ENCODE measurements around the gene MAP6. TPM values are rescaled to one million over a fixed set of nuclear protein-coding genes. Genes with fewer than 3 reads are reported as not detected.

MAP6 gene
- total RNA-seq, 1 donor from 2014 or later: not detected

DNA sequence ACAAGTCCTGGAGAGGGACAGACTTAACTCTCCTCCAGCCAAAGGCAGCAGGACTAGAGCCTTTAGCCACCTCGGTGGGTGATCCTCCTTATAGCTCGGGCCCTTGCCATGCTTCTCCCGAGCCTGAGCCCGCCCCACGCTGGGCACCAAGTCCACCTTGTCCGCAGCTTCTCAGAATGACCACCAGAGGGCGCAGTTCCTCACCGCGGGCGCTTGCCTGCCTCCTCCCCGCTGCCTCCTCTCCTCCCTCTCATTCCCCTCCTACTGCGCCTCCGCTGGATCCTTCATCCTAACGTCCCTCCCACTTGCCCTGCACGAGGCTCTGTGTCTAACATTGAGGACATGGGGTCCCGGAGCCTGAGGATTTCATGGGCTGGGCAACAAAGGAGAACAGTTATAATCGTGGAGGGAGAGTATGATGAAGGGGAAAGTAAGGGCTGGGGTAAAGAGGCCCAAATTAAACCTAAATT, 37.5 kb upstream of the MAP6 start:
- Histone ChIP-seq H3K36me3 (ENCODE audit: control insufficient read depth, insufficient read depth, low read length) (no peaks in the 10 kb centered on the region), H3K27me3 (ENCODE audit: control insufficient read depth, insufficient read depth, low read length) (no peaks in the 10 kb centered on the region), H3K4me3 (ENCODE audit: low read depth, low read length) (no peak overlapping the region)
- TF ChIP-seq, protein P1, sequence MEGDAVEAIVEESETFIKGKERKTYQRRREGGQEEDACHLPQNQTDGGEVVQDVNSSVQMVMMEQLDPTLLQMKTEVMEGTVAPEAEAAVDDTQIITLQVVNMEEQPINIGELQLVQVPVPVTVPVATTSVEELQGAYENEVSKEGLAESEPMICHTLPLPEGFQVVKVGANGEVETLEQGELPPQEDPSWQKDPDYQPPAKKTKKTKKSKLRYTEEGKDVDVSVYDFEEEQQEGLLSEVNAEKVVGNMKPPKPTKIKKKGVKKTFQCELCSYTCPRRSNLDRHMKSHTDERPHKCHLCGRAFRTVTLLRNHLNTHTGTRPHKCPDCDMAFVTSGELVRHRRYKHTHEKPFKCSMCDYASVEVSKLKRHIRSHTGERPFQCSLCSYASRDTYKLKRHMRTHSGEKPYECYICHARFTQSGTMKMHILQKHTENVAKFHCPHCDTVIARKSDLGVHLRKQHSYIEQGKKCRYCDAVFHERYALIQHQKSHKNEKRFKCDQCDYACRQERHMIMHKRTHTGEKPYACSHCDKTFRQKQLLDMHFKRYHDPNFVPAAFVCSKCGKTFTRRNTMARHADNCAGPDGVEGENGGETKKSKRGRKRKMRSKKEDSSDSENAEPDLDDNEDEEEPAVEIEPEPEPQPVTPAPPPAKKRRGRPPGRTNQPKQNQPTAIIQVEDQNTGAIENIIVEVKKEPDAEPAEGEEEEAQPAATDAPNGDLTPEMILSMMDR (IDR thresholded peaks at IDR 0.05; ENCODE audit: insufficient read depth, low read length, severe bottlenecking): peak; percentile 98
- peak; percentile 60 for DNase-seq (ENCODE audit: low read depth)
- FAIRE-seq: no peak

DNA sequence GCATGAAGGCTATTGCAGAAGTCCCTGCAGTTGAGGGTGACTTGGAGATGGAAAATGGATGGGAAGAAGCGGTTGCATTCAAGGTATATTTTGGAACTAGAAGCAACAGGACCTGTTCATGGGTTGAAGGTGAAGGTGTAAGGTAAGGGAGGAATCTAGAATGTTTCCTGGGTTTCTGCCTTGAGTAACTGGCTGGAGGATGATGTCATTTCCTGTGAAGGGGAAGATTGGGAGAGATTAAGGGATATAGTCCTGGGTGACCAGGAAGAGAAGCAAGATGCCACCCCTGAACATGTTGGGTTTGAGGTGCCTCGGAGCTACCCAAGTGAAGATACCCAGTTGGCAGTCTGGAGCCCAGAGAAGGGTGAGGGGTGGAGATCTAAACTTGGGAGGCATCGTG, 36.7 kb upstream of the MAP6 start:
- TF ChIP-seq, protein P1 (IDR thresholded peaks at IDR 0.05; ENCODE audit: insufficient read depth, low read length, severe bottlenecking): no peak
- no peak overlapping the region for H3K4me3 ChIP-seq (ENCODE audit: low read depth, low read length)
- H3K36me3 ChIP-seq (ENCODE audit: control insufficient read depth, insufficient read depth, low read length): no peaks in the 10 kb centered on the region
- DNase-seq (ENCODE audit: low read depth) (peak; percentile 25), FAIRE-seq (peak; percentile 32)
- no peaks in the 10 kb centered on the region for H3K27me3 ChIP-seq (ENCODE audit: control insufficient read depth, insufficient read depth, low read length)

DNA sequence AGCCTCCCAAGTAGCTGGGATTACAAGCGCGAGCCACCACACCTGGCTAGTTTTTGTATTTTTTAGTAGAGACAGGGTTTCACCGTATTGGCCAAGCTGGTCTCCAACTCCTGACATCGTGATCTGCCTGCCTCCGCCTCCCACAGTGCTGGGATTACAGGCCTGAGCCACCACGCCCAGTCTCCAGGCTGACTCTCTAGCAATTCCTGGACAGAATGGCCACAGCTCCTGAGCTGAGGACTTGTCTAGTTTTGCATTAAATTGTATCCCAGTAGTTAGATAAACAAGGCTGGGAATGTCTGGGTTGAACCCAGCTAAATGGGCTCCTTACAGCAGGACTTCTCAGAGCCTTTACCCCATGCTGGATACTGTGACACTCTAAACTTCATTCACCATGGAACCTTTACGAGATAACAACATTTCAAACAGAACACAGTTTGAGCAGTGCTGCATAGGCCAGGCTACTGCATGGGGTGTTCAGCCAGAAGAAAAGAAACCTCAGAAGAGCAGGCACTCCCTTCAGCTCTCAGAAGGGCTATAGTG, 34.9 kb upstream of the MAP6 start:
- FAIRE-seq (no peak), DNase-seq (ENCODE audit: low read depth) (no peak)

DNA sequence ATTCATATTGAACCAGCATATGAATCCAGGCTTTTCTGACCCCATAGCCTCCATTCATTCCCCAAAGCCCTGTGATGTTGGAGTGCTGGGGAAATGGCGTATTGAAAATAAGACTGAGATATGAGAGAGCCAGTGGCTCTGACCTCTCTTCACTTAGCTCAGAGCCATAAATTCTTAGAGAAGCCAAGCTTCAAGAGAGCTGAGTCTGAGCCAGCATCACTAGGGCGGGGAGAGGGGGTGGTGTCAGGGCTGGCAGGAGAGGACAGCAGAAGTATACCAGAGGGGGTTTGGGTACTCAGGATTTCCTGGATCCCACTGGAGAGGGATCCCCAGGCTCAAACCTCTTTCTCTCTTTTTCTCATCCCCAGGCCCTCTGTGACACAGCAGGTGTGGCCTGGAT, 32.1 kb upstream of the MAP6 start:
- Histone ChIP-seq H3K27me3 (ENCODE audit: control insufficient read depth, insufficient read depth, low read length) (no peaks in the 10 kb centered on the region), H3K36me3 (ENCODE audit: control insufficient read depth, insufficient read depth, low read length) (no peaks in the 10 kb centered on the region), H3K4me3 (ENCODE audit: low read depth, low read length) (no peak overlapping the region)
- TF ChIP-seq, protein P1 (IDR thresholded peaks at IDR 0.05; ENCODE audit: insufficient read depth, low read length, severe bottlenecking): no peak
- DNase-seq (ENCODE audit: low read depth) (no peak), FAIRE-seq (no peak)

More for the DNA sequence above, 34.9 kb upstream of the MAP6 start:
- Histone ChIP-seq H3K27me3 (ENCODE audit: control insufficient read depth, insufficient read depth, low read length) (no peaks in the 10 kb centered on the region), H3K4me3 (ENCODE audit: low read depth, low read length) (no peak overlapping the region), H3K36me3 (ENCODE audit: control insufficient read depth, insufficient read depth, low read length) (no peaks in the 10 kb centered on the region)
- TF ChIP-seq, protein P1 (IDR thresholded peaks at IDR 0.05; ENCODE audit: insufficient read depth, low read length, severe bottlenecking): no peak

DNA sequence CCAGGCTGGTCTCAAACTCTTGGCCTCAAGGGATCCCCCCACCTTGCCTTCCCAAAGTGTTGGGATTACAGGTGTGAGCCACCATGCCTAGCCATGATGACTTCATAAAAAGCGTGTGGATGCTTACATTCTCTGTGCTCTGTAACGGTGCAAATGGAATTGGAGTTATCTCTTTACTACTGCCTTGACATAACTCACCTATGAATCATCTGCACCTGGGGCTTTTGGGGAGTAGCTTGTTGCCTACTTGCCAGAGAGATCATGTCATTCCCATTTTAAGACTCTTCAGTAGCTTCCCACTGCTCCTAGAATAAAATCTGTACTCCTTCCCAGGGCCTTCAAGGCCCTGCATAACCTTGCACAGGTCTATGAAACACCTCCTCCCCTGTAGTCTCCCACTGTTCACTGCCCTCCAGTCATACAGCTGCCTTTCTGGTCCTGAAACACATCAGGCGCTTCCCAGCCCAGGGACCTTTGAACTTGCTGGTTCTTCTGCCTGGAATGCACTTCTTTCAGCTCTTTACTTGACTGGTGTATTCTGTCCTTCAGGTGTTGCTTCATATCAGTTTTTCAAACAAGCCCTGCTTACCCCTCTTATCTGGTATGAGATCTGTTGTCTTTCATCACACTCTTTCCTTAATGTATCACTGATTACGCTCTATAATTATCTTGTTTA, 29.2 kb upstream of the MAP6 start:
- DNase-seq (ENCODE audit: low read depth) (peak; percentile 72), FAIRE-seq (no peak)
- TF ChIP-seq, protein P1 (IDR thresholded peaks at IDR 0.05; ENCODE audit: insufficient read depth, low read length, severe bottlenecking): no peak

More for the DNA sequence above, 29.2 kb upstream of the MAP6 start:
- no peaks in the 10 kb centered on the region for H3K36me3 ChIP-seq (ENCODE audit: control insufficient read depth, insufficient read depth, low read length)
- no peak overlapping the region for H3K4me3 ChIP-seq (ENCODE audit: low read depth, low read length)
- no peaks in the 10 kb centered on the region for H3K27me3 ChIP-seq (ENCODE audit: control insufficient read depth, insufficient read depth, low read length)
